Endothelial cell (in vitro differentiated cells): ENCODE measurements around the gene DIAPH2. TPM values are rescaled to one million over a fixed set of nuclear protein-coding genes. Genes with fewer than 3 reads are reported as not detected.

Experiments
- DNase-seq: peaks from one replicate; pipeline ENCODE4 v3.0.0; 2021; ENCODE audit warnings: low spot score
- H3K27ac Mint-ChIP-seq: one replicate; pipeline ENCODE4 v1.8.0; 2021; ENCODE audit warnings: mixed read lengths, inconsistent platforms; ENCODE audit not compliant: unreplicated experiment
- H3K27me3 Mint-ChIP-seq: one replicate; pipeline ENCODE4 v1.8.0; 2021; ENCODE audit warnings: mild to moderate bottlenecking, moderate library complexity, mixed read lengths, inconsistent platforms; ENCODE audit not compliant: unreplicated experiment
- H3K36me3 Mint-ChIP-seq: one replicate; pipeline ENCODE4 v1.8.0; 2021; ENCODE audit warnings: mild to moderate bottlenecking, low read depth, mixed read lengths, inconsistent platforms; ENCODE audit not compliant: unreplicated experiment
- H3K4me1 Mint-ChIP-seq: one replicate; pipeline ENCODE4 v1.8.0; 2021; ENCODE audit warnings: mild to moderate bottlenecking, mixed read lengths, inconsistent platforms; ENCODE audit not compliant: unreplicated experiment
- H3K4me3 Mint-ChIP-seq: one replicate; pipeline ENCODE4 v1.8.0; 2021; ENCODE audit warnings: mild to moderate bottlenecking, mixed read lengths, inconsistent platforms; ENCODE audit not compliant: unreplicated experiment
- H3K9me3 Mint-ChIP-seq: one replicate; pipeline ENCODE4 v1.8.0; 2021; ENCODE audit warnings: mixed read lengths, inconsistent platforms; ENCODE audit not compliant: unreplicated experiment
- CTCF ChIP-seq: fragments of 200-600 bp; sonication (generic); IDR thresholded peaks from one replicate; pipeline ENCODE4 v1.5.0; 2021; ENCODE audit warnings: antibody characterized with exemption; ENCODE audit not compliant: unreplicated experiment
- total RNA-seq: library from RNA; stranded (reverse); fragmentation: NEBNext Ultra II Directional; extraction: Animal tissue kit (Norgen Biotek cat#: 25700); gene quantifications from one replicate; pipeline ENCODE4 v1.2.1, GENCODE V29; 2021; ENCODE audit not compliant: unreplicated experiment

Gene DIAPH2
- total RNA-seq, 1 donor from 2014 or later: 45.3 TPM

GRCh38 chrX:97065973-97066372 is 381.3 kb downstream of the DIAPH2 start:
- Mint-ChIP-seq H3K27me3 (peaks cover 3% of the 10 kb centered on the region), H3K4me3 (no peak overlapping the region), H3K27ac (no peak overlapping the region), H3K9me3 (no peaks in the 10 kb centered on the region), H3K4me1 (peaks cover 7% of the 10 kb centered on the region), H3K36me3 (no peaks in the 10 kb centered on the region)
- no peak for TF ChIP-seq CTCF
- DNase-seq: no peak

- no peak overlapping the region for H3K27ac Mint-ChIP-seq
- no peaks in the 10 kb centered on the region for H3K36me3 Mint-ChIP-seq
- no peaks in the 10 kb centered on the region for H3K9me3 Mint-ChIP-seq
- no peak for DNase-seq
- peaks cover 3% of the 10 kb centered on the region for H3K27me3 Mint-ChIP-seq
- H3K4me1 Mint-ChIP-seq: peaks cover 7% of the 10 kb centered on the region
- H3K4me3 Mint-ChIP-seq: no peak overlapping the region
- TF ChIP-seq CTCF: no peak
Measured at GRCh38 chrX:97066381-97066780, 381.7 kb downstream of the DIAPH2 start.

GRCh38 chrX:97070346-97070745 is 385.7 kb downstream of the DIAPH2 start:
- Mint-ChIP-seq H3K27me3 (no peaks in the 10 kb centered on the region), H3K4me1 (no peaks in the 10 kb centered on the region), H3K4me3 (no peak overlapping the region), H3K27ac (no peak overlapping the region), H3K36me3 (no peaks in the 10 kb centered on the region), H3K9me3 (no peaks in the 10 kb centered on the region)
- no peak for DNase-seq
- TF ChIP-seq CTCF: no peak

- no peaks in the 10 kb centered on the region for H3K27me3 Mint-ChIP-seq
- no peaks in the 10 kb centered on the region for H3K36me3 Mint-ChIP-seq
- no peak overlapping the region for H3K4me3 Mint-ChIP-seq
- DNase-seq: no peak
- H3K27ac Mint-ChIP-seq: no peak overlapping the region
- TF ChIP-seq CTCF: no peak
- H3K9me3 Mint-ChIP-seq: no peaks in the 10 kb centered on the region
- H3K4me1 Mint-ChIP-seq: peaks cover under 1% of the 10 kb centered on the region
Measured at GRCh38 chrX:97074400-97074799, 389.8 kb downstream of the DIAPH2 start.

GRCh38 chrX:97089116-97089515 is 404.5 kb downstream of the DIAPH2 start:
- H3K4me3 Mint-ChIP-seq: no peak overlapping the region
- H3K27me3 Mint-ChIP-seq: no peaks in the 10 kb centered on the region
- H3K36me3 Mint-ChIP-seq: no peaks in the 10 kb centered on the region
- TF ChIP-seq CTCF: no peak
- no peak overlapping the region for H3K27ac Mint-ChIP-seq
- no peaks in the 10 kb centered on the region for H3K9me3 Mint-ChIP-seq
- no peaks in the 10 kb centered on the region for H3K4me1 Mint-ChIP-seq
- DNase-seq: no peak
